Measurements from ENCODE around the gene CEP95. TPM values are rescaled to one million over a fixed set of nuclear protein-coding genes. Genes with fewer than 3 reads are reported as not detected.
"Not testable (repeated sequence)": the region's sequence is repeated elsewhere in the genome, so short reads cannot be mapped to it uniquely, and the experiment has no call there.

The CEP95 gene
- total RNA-seq, 1 donor from 2014 or later: 48.3 TPM

DNA sequence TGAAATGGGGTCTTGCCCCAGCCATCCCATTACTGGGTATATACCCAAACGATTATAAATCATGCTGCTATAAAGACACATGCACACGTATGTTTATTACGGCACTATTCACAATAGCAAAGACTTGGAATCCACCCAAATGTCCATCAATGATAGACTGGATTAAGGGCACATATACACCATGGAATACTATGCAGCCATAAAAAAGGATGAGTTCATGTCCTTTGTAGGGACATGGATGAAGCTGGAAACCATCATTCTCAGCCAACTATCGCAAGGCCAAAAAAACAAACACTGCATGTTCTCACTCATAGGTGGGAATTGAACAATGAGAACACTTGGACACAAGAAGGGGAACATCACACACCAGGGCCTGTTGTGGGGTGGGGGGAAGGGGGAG lies 70.2 kb downstream of the CEP95 start:
- H3K36me3 Mint-ChIP-seq (ENCODE audit: low read depth): peaks cover 28% of the 10 kb centered on the region
- not testable (repeated sequence) for H3K27ac Mint-ChIP-seq

GRCh38 chr17:64579917-64580316 lies 73.1 kb downstream of the CEP95 start:
- H3K4me3 Mint-ChIP-seq: no peak overlapping the region
- DNase-seq: no peak
- H3K27me3 Mint-ChIP-seq: no peaks in the 10 kb centered on the region
- intact Hi-C loops (cut with micrococcal nuclease): loop anchor here (1.0 to 2.0 kb wide), 2 partner anchors 55 to 69 kb away; no protein-coding TSS in a partner anchor
- peaks cover 34% of the 10 kb centered on the region for H3K36me3 Mint-ChIP-seq (ENCODE audit: low read depth)
- no peaks in the 10 kb centered on the region for H3K9me3 Mint-ChIP-seq
- H3K4me1 Mint-ChIP-seq: peaks cover 14% of the 10 kb centered on the region
- H3K27ac Mint-ChIP-seq: no peak overlapping the region

More for the DNA sequence above, 70.2 kb downstream of the CEP95 start:
- intact Hi-C loops (cut with micrococcal nuclease); H3K4me3 Mint-ChIP-seq; DNase-seq; H3K27me3 Mint-ChIP-seq; H3K9me3 Mint-ChIP-seq: not testable (repeated sequence)
- H3K4me1 Mint-ChIP-seq: peaks cover 24% of the 10 kb centered on the region

- no peaks in the 10 kb centered on the region for H3K9me3 Mint-ChIP-seq
- intact Hi-C loops (cut with micrococcal nuclease): loop anchor here (1.0 to 2.0 kb wide), 3 partner anchors 7 to 69 kb away; no protein-coding TSS in a partner anchor
- peak overlapping the region; percentile 33 for H3K4me3 Mint-ChIP-seq
- no peak for DNase-seq
- no peaks in the 10 kb centered on the region for H3K27me3 Mint-ChIP-seq
- H3K27ac Mint-ChIP-seq: peak overlapping the region; percentile 96
- peaks cover 14% of the 10 kb centered on the region for H3K4me1 Mint-ChIP-seq
- peaks cover 34% of the 10 kb centered on the region for H3K36me3 Mint-ChIP-seq (ENCODE audit: low read depth)
Observed at GRCh38 chr17:64580384-64581315, 73.9 kb downstream of the CEP95 start.

DNA sequence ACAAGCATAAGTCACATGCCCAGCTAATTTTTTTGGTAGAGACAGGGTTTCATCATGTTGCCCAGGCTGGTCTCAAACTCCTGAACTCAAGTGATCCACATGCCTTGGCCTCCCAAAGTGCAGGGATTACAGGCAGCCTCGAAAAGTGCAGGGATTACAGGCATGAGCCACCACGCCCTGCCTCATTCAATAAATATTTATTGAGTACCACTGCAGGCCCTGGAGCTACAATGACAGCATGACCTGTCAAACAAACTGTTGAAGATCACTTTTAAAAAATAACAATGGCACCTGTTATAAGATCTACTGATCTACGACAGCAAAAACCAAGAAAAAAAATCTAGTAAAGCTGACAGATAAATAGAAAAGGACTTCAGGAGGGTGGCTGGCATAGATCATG lies 76.3 kb downstream of the CEP95 start:
- Mint-ChIP-seq H3K27ac (no peak overlapping the region), H3K27me3 (no peaks in the 10 kb centered on the region), H3K4me3 (no peak overlapping the region), H3K4me1 (peaks cover 14% of the 10 kb centered on the region), H3K9me3 (no peaks in the 10 kb centered on the region), H3K36me3 (ENCODE audit: low read depth) (peaks cover 23% of the 10 kb centered on the region)
- DNase-seq: no peak
- intact Hi-C loops (cut with micrococcal nuclease): no loop called here

GRCh38 chr17:64585146-64585545 lies 78.4 kb downstream of the CEP95 start:
- Mint-ChIP-seq H3K27me3 (no peaks in the 10 kb centered on the region), H3K4me3 (no peak overlapping the region), H3K9me3 (no peaks in the 10 kb centered on the region), H3K27ac (no peak overlapping the region), H3K4me1 (peaks cover 14% of the 10 kb centered on the region), H3K36me3 (ENCODE audit: low read depth) (peaks cover 18% of the 10 kb centered on the region)
- intact Hi-C loops (cut with micrococcal nuclease): no loop called here
- DNase-seq: no peak

Other genes with a start within 250 kb of the CEP95 start
- gene TEX2, start 243.7 kb upstream of the CEP95 start, total RNA-seq: 22.2 and 23.9 TPM in 2 replicates
- 4.9 and 6.8 TPM in 2 replicates for gene PECAM1, start 116.1 kb upstream of the CEP95 start, total RNA-seq
- 0.28 TPM in 1 of 2 replicates, not detected in the other for gene MILR1, start 57.9 kb upstream of the CEP95 start, total RNA-seq
- 36.3 and 37.1 TPM in 2 replicates for gene POLG2, start 9.9 kb upstream of the CEP95 start, total RNA-seq
- 844 and 861 TPM in 2 replicates for gene DDX5, start 688 bp upstream of the CEP95 start, total RNA-seq
- 10.3 and 11.3 TPM in 2 replicates for gene SMURF2, start 155.3 kb downstream of the CEP95 start, total RNA-seq

Measured in activated CD4-positive, alpha-beta T cell treated with anti-CD3 and anti-CD28 coated beads, Interleukin-2, amount 10 ng/mL, durations not matched to agents 24 days and 14 days (primary cell).